T-helper 9 cell (primary cell): ENCODE data around the gene NLRP1.

Source experiments
- DNase-seq: peaks from one replicate; pipeline ENCODE4 v3.0.0-alpha.2; 2020

NLRP1 gene

GRCh38 chr17:5511401-5512225 lies 72.7 kb downstream of the NLRP1 start:
- no peak for DNase-seq

DNA sequence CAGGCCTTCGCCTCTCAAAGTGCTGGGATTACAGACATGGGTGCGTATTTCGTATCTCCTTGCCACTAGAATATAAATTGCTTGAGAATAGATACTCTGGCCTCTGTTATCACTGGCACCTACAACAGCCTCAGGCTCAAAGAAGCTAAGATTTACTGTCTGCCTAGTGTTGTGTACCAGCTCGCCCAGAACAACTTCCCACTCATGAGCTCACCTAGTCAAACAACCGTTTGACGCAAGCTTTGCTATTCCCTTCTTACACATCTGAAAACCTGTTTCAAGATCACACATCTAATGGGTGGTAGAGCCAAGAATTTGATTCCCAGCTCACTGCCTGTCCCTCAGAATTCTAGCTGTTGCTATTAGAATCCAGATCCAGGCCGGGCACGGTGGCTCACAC lies 73.5 kb downstream of the NLRP1 start:
- DNase-seq: no peak

- DNase-seq: no peak
These were observed 74.8 kb downstream of the NLRP1 start for GRCh38 chr17:5509482-5509881.

- no peak for DNase-seq
These were observed 75.5 kb downstream of the NLRP1 start for GRCh38 chr17:5508810-5509209.

- DNase-seq: no peak
These were observed 78.0 kb downstream of the NLRP1 start for GRCh38 chr17:5506307-5506706.

DNA sequence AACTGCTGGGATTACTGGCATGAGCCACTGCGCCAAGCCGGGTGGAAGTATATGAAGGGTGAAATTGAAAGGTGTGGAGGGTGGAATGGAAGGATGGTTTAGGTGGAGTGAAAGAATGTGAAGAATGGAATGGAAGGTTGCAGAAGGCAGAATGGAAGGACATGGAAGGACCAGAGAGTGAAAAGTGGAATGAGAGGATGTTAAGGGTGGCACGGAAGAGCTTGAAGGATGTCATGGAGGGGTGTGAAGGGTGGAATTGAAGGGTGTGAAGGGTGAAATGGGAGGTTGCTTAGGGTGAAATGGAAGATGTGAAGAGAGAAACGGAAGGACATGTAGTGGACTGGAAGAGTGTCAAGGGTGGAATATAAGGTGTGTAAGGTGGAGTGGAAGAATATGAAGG lies 81.8 kb downstream of the NLRP1 start:
- DNase-seq: no peak

DNA sequence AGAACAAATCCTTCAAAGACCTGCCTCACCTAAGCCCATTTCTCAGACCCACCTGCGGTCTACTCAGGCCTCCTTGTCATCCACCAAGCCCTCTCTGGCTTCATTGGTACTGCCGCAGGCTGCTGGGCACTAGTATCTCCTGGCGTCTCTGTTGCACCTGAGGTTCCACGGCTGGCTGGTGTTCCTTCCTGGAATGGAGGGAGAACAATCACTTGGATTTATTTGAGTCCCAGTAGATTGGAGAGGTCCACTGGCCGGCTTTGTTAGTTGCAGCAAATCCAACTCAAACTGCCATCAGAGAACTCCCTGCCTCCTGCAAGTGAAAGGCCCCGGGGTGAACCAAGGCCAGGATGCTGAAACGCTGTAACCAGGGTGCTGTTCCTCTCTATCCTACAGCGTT lies 82.6 kb downstream of the NLRP1 start:
- DNase-seq: no peak

DNA sequence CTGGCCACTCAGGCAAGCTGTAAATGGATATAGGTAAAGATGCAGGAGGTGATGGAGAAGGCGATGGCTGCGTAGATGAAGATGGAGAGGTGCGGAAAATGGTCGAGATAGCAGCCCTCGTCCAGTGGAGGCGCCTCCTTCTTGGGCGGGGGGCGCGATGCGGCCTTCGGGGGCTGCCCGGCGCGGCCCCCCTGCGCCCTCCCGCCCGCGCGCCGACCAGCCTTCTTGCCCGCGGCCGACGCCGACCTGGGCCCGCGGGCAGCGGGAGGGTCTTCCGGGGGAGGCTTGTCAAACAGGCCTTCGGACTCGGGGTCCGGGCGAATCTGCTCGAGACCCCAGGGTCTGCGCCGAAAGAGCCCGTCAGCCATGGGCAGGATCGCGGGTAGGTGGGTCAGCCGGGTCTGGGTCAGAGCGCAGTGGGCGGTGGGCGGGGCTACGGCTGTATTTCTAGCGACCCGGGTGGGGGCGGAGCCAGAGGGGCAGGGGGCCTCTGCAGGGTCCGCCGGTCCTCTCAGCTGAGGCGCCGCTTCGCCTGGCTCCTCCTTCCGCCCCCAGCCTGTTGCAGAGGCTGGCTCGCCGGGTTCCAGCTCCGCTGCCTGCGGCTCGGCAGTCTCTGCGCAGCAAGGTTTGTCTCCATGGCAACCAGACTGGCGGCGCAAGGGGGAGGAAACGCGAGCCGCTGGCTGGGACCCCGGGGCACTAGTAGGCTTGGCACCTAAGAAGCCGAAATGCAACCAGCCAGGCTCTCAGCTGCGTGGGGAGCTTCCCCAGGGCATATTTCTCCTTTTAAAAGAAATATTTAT lies 83.5 kb downstream of the NLRP1 start:
- peak; percentile 70 for DNase-seq

DNA sequence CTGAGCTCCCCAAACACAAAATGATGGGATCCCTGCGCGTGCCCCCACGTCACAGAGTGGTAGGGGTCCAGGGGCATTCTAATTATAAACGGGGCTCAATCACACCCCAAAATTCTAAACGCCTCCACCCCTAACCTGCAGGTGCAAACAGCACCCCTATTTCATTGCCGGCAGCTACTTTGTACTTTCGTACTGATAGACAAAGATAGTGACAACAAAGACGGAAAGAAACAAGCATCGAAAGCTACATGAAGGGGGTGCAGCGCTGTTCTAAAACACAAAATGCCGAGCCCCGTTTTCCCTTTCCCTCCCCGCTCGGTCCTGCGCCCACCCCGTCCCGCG lies 84.1 kb downstream of the NLRP1 start:
- no peak for DNase-seq

GRCh38 chr17:5499476-5500231 lies 84.7 kb downstream of the NLRP1 start:
- no peak for DNase-seq

- DNase-seq: no peak
These were observed 91.3 kb downstream of the NLRP1 start for GRCh38 chr17:5492970-5493369.

DNA sequence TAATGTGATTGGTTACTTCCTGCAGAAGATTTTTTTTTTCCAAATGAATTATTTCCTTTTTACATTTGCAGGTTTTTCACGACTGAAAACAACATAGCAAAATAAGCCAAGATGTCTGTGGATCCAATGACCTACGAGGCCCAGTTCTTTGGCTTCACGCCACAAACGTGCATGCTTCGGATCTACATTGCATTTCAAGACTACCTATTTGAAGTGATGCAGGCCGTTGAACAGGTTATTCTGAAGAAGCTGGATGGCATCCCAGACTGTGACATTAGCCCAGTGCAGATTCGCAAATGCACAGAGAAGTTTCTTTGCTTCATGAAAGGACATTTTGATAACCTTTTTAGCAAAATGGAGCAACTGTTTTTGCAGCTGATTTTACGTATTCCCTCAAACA lies 95.6 kb downstream of the NLRP1 start:
- DNase-seq: no peak

DNA sequence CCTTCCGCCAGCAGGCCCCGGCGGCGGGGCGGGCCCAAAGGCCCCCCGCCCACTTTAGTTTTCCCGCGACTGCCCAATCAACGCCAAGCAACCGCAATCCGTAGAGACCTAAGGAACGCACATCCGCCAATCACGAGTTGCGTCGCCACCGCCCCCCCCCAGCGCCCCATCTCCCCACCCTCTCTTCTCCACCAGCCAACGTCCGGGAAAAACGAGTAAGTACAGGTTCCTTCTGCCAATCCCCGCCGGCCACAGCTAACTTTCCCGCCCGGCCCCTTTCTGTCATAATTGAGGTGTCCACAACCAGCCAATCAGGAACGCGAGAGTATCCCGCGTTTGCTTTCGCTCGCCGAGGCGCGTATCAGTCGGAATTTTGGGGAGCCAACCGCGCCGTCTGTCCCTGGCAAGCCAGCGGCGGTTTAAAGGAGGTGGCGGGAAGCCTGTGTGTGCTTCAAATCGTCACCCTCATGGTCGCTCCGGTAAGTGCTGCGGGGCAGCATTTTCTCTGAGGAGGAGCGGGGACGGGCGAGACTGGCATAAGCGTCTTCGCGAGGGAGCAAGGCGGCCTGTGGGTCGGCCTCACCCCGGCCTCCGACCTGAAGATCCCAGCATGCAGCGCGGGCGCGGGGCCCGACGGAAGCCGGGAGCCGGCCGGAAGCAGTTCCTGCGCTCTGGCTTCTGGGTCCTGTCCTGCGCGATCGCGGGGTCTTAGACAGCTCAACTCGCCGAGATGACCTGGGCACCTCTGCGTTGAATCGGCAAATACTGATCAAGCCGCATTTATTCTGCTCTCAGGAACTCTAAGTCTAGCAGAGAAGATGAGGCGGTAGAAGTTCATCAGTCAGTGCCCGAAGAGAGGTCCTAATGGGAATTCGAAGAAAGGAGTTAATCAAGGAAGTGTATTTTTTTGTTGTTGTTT lies 97.8 kb downstream of the NLRP1 start, which contains the start of gene MIS12:
TSS of gene MIS12 (plus strand) at position 361 of the 919 bp plus-strand sequence. CDS start 2,297 bp downstream, outside the sequence.
- DNase-seq: peak; percentile 95

- no peak for DNase-seq
These were observed 98.8 kb downstream of the NLRP1 start, which contains the start of gene DERL2 for GRCh38 chr17:5485270-5486205. Gene DERL2, minus strand, starts transcription at chr17:5486178. Its CDS starts 17 bp downstream, at chr17:5486161.

DNA sequence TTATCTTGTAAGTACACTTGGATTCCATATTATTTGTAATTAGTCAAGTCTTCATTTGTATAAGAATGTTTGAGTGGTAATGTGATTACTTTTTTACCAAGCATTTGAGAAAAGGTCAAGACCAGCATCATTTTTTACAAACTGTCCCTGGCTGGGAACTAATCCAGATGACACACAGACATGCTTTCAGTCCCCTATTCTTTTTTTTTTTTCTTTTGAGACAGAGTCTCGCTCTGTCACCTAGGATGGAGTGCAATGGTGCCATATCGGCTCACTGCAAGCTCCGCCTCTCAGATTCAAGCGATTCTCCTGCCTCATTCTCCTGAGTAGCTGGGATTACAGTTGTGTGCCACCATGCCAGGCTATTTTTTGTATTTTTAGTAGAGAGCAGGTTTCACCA lies 102.9 kb downstream of the NLRP1 start:
- no peak for DNase-seq

DNA sequence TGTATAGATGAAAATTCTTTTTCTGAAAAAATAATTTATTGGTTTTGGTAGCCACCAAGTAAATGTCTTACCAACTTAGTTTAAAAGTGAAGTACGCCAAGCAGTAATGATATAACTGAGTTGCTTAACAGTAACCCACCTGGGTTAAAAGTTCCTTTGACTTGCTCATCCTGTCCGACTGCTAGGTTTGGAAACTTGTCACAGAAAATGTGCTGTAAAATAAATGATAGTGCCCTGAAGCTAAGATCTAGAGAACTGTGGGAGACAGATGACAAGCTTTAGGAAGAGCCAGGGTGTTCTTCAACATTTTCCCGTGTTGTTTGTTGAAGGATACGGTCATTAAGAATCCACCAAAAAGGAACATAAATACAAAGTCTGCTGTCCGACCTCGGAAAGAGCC lies 103.3 kb downstream of the NLRP1 start:
- DNase-seq: no peak

- no peak for DNase-seq
These were observed 105.3 kb downstream of the NLRP1 start for GRCh38 chr17:5478992-5479391.

GRCh38 chr17:5473906-5474305 lies 110.4 kb downstream of the NLRP1 start:
- no peak for DNase-seq

- no peak for DNase-seq
These were observed 111.8 kb downstream of the NLRP1 start for GRCh38 chr17:5472511-5472910.

- DNase-seq: no peak
These were observed 116.2 kb downstream of the NLRP1 start for GRCh38 chr17:5468075-5468473.

DNA sequence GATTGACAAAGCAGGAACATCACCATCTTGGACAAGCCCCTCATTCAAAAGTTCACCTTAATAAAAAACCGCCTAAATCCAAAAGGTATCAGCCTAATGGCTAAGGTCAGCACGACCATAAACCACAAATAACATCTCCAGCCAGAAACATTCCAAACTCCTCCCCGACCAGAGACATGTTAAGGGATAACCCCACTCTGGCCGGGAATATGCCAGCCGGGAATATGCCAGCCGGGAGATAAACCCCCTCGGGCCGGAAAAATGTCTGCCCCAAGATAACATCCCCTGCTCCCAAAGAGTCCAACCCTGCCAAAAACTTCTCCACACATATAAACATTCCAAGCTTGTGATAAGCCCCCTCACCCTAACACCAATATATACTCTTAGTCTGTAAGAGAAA lies 116.9 kb downstream of the NLRP1 start:
- DNase-seq: no peak
